Measurements from ENCODE around the gene TRAF3.
A peak's percentile ranks its signal among the peaks of the same experiment; 100 is the strongest.

TRAF3 gene

DNA sequence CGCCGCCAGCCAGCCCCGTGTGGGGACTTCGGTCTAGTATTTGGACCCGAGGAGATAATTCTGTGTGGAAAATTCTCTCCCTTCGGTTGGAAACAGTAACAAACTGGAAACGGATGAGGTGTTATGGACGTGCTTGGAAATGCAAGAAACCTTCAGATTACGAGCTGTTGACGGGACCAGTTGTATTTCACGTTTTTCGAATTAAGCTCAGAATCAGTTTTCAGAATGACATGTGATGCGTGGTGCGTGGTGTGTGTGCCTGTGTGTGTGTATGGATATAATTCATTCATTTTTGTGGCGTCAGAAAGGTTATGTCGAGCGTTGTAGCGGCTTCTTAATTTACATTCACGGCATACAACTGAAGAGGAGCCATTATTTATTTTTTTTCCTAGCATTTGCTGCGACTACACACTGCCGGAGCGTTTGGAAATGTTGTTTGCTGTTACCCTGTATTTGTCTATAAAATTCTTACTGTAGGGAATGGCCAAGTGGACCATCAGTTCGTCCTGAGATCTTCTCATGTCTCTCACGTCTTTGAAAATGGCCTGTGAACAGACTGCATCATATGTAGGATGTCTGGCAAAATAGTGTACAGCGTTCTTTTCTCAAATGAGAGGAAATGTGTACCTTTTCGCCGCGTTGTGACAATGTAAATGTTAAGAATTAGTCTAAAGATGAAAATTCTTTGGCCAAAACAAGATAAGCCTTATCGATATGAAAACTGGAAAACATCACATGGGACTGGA is 1.3 kb downstream of the TRAF3 start:
- DNase-seq (ENCODE audit: low spot score) = no peak

GRCh38 chr14:102779084-102779462 is 1.8 kb downstream of the TRAF3 start:
- no peak for DNase-seq (ENCODE audit: low spot score)

DNA sequence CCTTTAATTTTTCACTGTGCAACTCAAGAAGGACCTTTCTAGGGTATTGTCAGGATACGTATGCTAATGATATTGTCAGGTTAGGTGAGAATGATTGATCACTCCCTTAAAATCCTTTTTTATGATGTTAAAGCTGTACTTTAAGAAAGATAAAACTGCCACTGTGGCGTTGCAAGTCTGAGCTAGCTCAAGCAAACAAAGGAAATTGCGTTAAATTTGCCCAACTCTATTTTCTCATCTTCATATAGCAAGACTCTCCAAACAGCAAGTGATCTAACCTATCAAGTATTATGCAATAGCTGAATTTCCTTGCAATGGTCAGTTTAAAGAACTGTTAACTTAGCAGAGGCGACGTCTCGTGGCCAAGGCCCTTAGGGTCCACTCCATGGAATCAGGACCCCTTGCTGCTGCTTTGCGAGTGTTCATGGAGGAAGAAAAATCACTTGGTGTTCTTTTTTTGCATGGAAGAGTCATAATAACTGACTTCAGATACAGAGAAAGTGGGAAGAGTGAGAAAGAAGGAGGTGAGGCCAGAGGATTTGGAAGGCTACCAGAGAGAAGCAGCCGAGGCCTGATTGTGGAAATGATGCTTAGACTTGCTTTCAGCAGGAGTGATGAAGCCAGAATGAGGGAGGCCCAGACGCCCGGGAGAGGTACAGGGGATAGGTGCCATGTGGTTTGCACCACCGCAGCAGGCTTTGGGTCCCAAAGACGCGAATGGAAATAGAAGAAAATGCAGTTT is 2.5 kb downstream of the TRAF3 start:
- no peak for DNase-seq (ENCODE audit: low spot score)

DNA sequence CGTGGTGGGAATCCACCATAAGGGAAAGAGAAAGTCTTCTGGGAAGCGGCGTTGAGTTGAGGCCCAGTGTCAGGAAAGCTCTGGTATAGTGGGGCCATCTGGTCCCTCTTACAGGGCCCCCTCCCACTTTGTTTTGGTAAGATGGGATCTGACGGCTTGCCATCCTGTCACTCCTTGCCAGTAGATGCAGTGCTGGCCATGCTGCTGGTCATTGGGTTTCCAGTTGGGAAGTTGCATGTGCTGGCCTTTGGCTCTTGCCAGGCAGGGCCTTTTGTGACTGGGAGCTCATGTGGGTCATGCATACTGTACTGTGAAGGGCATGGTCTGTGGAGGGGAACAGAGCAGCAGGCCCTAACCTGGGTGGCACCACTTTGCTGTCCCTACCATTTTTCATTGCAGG is 3.8 kb downstream of the TRAF3 start:
- DNase-seq (ENCODE audit: low spot score) = no peak

DNA sequence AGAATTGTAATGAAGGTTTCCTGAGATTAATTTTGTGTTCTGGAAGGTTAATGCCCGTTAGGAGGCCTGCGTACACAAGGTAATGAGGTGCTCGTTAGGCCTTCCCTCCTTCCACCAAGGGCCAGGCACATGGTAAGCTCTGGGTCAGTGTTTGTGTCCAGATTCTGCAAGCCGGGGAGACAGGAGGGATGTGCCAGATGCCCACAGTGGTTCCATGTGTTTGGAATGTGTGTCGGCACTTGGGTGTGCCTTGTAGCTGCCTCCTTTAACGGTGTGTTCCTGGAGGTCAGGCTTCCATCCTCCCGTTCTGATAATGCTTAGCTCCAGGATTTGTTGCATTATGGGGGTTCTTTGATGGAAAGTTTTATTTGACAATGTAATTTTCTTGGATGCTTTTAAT is 5.7 kb downstream of the TRAF3 start:
- DNase-seq (ENCODE audit: low spot score) = no peak

DNA sequence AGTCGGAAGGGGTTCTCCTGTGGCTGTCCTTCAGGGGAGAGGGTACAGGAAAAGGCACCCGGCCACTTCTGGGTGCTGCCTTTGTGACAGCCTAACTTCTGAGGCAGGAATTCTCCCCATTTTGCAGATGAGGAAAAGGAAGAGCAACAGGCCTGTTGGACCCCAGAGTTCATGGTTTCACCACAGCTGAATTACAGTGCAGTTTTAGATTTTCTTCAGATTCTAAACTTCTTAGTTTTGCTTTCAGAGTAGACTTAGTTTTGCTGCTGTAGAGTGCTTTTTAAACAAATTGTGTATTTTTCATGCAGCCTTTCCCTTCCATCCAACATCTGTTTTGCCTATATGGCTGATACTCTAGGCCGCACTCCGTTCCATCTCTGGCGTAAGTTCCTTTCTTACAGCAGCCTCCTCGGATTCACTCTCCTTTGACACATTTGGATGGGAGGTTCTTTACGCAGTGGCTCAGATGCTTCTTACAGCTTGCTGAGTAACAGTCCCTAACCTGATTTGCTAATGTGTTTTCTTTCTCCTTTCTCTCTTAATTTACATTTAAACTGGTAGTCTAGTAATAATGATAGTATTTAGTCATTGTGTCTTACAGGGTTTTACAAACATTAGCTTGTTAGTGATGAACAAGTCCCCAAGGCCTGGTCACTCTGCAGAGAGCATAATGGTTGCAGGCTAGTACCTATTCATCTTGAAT is 7.8 kb downstream of the TRAF3 start:
- no peak for DNase-seq (ENCODE audit: low spot score)

DNA sequence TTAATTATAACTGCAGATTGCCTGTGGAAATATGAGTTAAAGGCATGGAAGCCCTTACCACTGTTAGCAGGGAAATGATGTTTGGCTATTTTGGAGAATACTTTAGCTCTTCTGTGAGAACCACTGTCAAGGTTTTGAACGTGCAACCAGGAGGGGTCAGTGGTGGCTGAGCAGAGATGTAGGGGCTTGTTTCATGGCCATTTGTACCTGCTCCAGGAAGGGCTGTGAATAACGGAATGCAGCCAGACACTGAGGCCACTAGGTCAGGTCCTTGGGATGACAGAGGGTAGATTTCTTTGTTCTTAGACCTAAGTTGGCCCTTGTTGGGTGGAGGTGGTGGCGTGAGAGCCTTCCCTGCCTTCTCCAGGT is 8.3 kb downstream of the TRAF3 start:
- no peak for DNase-seq (ENCODE audit: low spot score)

- no peak for DNase-seq (ENCODE audit: low spot score)
Observed at GRCh38 chr14:102786768-102787167, 9.5 kb downstream of the TRAF3 start.

GRCh38 chr14:102789349-102789748 is 12.1 kb downstream of the TRAF3 start:
- no peak for DNase-seq (ENCODE audit: low spot score)

- no peak for DNase-seq (ENCODE audit: low spot score)
Observed at GRCh38 chr14:102793531-102794328, 16.5 kb downstream of the TRAF3 start.

DNA sequence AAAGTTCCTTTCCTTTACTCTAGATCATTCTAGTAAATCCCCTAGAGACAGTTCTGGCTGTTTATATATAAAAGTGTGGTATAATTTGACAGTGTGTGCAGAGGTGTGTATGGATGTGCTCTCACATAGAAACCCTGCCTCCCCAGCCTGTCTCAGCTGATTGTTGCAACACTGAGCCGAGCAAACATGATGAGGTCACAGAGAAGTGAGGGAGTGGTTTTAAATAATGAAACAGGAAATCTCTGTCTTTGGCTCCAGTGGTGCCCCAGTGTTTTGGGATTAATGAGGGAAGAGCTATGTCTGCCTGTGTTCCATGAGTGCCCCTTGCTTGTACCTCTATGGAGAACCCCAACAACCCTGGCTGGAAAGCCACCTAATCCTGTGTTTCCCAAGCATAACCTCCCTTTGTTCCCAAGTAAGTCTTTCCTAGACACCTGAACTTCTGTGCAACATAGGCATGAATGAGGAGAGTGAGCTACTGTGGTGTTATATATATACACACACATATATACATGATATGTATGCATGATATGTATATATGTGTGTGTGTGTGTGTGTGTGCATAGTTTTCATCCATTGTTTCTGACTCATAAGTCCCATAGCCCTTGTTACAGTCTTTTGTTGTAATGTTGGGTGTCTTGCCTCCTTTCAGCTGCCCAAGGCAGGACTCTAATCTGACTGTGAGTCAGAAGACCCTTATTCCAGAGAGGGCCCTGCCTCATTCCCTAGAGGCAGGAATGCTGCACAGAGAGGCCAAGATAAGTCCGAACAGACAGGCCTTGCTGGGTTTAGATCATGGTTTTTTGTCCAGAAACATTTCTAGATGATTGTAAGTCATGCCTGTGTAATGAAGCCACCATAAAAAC is 18.0 kb downstream of the TRAF3 start:
- peak; percentile 47 for DNase-seq (ENCODE audit: low spot score)

- no peak for DNase-seq (ENCODE audit: low spot score)
Observed at GRCh38 chr14:102796661-102797190, 19.5 kb downstream of the TRAF3 start.

DNA sequence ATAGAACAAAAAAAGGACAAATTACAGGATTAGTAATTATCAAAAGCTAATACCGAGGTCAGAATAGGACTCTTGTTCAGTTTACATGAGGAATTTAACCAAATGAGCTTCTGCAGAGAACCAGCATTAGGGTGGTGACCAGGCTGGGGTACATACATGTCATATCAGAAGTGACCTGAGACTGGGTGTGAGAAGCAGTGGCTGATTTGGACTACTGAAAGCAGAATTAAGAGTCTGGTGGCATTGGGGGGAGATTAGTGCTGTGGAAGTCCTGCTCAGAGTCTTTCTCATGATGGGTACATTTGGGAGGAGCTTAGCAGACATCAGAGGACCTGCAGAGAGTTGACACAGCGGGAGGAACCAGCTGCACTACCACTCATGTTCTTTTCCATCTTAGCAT is 21.7 kb downstream of the TRAF3 start:
- no peak for DNase-seq (ENCODE audit: low spot score)

DNA sequence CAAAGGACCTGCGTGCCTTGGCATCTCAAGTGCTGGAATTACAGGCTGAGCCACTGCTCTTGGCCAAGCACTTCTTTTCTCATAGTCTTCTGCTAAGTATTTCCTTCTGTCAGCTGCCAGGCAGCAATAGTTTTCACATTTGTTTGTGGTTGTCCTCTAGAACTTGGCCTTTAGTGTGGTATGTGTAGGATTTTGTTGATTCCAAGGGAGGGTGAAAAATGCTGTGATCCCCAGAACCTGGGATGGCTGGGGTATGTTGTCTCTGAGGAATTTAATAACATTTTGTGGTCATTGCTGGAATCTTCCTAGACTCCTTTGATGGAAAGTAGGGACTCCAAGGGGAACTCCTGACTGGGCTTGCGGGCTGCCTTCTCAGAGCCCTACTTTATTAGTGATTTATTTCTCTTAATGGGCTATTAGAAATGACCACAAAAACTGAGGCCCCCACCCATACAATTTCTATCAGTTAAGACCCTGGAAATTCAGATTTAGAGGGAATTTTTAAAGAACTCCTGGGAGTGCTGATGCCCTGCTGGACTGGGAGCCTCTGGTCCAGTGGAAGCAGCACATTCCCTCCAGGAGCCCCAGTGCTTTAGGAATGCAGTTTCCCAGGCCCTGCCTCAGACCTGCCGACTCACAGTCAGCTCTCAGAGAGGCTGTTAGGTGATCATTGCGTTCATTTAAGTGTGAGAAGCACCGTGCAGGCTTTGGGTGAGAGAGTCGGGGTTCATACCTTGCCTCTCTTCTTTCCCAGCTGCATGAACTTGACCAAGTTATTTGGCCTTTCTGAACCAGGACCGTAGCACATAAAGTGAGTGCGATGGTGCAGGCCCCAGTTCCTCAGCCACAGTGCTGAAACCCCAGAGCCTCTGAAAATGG is 22.7 kb downstream of the TRAF3 start:
- no peak for DNase-seq (ENCODE audit: low spot score)

DNA sequence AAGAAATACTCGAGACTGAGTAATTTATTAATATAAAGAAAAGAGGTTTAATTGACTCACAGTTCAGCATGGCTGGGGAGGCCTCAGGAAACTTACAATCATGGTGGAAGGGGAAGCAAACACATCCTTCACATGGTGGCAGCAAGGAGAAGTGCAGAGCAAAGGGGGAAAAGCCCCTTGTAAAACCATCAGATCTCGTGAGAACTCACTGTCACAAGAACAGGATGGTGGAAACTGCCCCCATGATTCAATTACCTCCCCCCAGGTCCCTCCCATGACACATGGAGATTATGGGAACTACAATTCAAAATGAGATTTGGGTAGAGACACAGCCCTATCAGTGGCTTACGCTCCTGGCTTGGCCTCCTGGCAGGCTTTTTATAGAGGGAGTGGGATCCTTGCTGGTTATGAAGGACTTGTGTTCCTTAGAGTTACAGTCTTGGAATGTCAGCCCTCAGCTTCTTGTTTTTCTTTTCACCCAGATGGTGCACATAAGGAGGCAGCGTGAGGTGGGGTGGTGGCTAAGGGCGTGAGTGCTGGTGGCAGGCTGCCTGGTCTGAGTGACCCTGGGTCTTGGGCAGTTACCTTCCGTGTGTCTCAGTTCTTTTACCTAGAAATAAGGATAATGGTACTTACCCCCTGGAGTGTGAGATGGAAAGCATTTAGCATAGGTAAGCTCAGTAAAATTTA is 25.7 kb downstream of the TRAF3 start:
- no peak for DNase-seq (ENCODE audit: low spot score)

GRCh38 chr14:102804858-102805257 is 27.6 kb downstream of the TRAF3 start:
- DNase-seq (ENCODE audit: low spot score) = no peak

DNA sequence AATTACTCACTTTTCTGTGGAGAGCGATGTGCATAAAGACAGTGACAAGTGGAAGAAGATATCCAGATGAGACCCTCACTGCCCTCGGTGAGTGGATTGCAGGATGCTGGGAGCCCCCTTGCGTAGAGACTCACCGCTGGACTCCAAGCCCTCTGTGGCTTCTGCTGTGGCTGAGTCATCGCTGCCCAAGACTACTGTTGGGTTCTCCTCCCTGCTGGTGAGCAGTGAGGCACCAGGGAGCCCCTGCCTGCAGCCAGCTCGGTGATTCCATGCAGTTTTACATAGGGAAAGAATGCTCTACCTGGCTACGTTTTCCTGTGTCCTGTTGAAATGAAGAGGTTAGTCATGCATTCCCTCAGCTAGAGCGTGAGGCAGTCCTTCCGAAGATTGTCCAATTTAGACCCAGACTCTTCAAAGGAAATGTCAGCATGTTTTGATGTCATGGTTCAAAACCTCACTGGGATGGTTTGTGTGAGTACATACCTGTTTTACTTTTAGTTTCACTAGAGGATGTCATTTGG is 28.2 kb downstream of the TRAF3 start:
- DNase-seq (ENCODE audit: low spot score) = peak; percentile 54

- DNase-seq (ENCODE audit: low spot score) = no peak
Observed at GRCh38 chr14:102805941-102806340, 28.7 kb downstream of the TRAF3 start.

GRCh38 chr14:102806447-102806846 is 29.2 kb downstream of the TRAF3 start:
- DNase-seq (ENCODE audit: low spot score) = no peak

All from germinal center (tissue), 1 donor.